Measurements from ENCODE around the gene RAB3IP. TPM values are rescaled to one million over a fixed set of nuclear protein-coding genes. Genes with fewer than 3 reads are reported as not detected.

RAB3IP gene
- total RNA-seq, 4 donors from 2014 or later: 24.1 to 38.4 (median 36.3) TPM

- H3K9me3 ChIP-seq: no peaks in the 10 kb centered on the region
- peak overlapping the region in 1 of 4 donors; percentile 23 for H3K27ac ChIP-seq
- in situ Hi-C loops (cut with MboI; ENCODE audit: low pct_ligation_motif_present in 1 of 4, low pct_unique_long_range_greater_than_20kb in 1 of 4, low sequenced_read_pairs in 3 of 4): no loop called here
- no peak overlapping the region for H3K4me3 ChIP-seq
- WGBS, 2 donors (ENCODE audit: low coverage in 1 of 2): 67% methylated on average over 1 of the region's 1 CpG; no CpG with 5 or more reads in 1 of the 2 donors
- DNase-seq: no peak
- H3K27me3 ChIP-seq: no peaks in the 10 kb centered on the region
- no peaks in the 10 kb centered on the region for H3K36me3 ChIP-seq
- H3K4me1 ChIP-seq: peaks cover 0 to 19% (median 7%) of the 10 kb centered on the region in 4 donors
- no peak for TF ChIP-seq POLR2AphosphoS5 (IDR thresholded peaks at IDR 0.05)
- no peak for TF ChIP-seq POLR2A (IDR thresholded peaks at IDR 0.05)
- TF ChIP-seq, protein P1, sequence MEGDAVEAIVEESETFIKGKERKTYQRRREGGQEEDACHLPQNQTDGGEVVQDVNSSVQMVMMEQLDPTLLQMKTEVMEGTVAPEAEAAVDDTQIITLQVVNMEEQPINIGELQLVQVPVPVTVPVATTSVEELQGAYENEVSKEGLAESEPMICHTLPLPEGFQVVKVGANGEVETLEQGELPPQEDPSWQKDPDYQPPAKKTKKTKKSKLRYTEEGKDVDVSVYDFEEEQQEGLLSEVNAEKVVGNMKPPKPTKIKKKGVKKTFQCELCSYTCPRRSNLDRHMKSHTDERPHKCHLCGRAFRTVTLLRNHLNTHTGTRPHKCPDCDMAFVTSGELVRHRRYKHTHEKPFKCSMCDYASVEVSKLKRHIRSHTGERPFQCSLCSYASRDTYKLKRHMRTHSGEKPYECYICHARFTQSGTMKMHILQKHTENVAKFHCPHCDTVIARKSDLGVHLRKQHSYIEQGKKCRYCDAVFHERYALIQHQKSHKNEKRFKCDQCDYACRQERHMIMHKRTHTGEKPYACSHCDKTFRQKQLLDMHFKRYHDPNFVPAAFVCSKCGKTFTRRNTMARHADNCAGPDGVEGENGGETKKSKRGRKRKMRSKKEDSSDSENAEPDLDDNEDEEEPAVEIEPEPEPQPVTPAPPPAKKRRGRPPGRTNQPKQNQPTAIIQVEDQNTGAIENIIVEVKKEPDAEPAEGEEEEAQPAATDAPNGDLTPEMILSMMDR (IDR thresholded peaks at IDR 0.05): no peak
- TF ChIP-seq EP300 (IDR thresholded peaks at IDR 0.05; ENCODE audit: low read depth): no peak
- intact Hi-C loops (cut with DNase I; ENCODE audit: low total_unique reads): no loop called here
These were observed 19.0 kb upstream of the RAB3IP start for GRCh38 chr12:69719336-69720316.

GRCh38 chr12:69720750-69721149 lies 17.9 kb upstream of the RAB3IP start:
- no peaks in the 10 kb centered on the region for H3K9me3 ChIP-seq
- 70 to 97% methylated on average over 2 to 3 of the region's 3 CpGs for WGBS, 2 donors (ENCODE audit: low coverage in 1 of 2)
- TF ChIP-seq POLR2AphosphoS5 (IDR thresholded peaks at IDR 0.05): no peak
- TF ChIP-seq, protein P1 (IDR thresholded peaks at IDR 0.05): no peak
- no peak for TF ChIP-seq EP300 (IDR thresholded peaks at IDR 0.05; ENCODE audit: low read depth)
- no peak for TF ChIP-seq POLR2A (IDR thresholded peaks at IDR 0.05)
- intact Hi-C loops (cut with DNase I; ENCODE audit: low total_unique reads) (no loop called here), in situ Hi-C loops (cut with MboI; ENCODE audit: low pct_ligation_motif_present in 1 of 4, low pct_unique_long_range_greater_than_20kb in 1 of 4, low sequenced_read_pairs in 3 of 4) (no loop called here)
- no peak overlapping the region for H3K4me3 ChIP-seq
- no peak overlapping the region for H3K27ac ChIP-seq
- no peak for DNase-seq
- H3K36me3 ChIP-seq: no peaks in the 10 kb centered on the region
- H3K27me3 ChIP-seq: no peaks in the 10 kb centered on the region
- peaks cover 0 to 19% (median 7%) of the 10 kb centered on the region in 4 donors for H3K4me1 ChIP-seq

DNA sequence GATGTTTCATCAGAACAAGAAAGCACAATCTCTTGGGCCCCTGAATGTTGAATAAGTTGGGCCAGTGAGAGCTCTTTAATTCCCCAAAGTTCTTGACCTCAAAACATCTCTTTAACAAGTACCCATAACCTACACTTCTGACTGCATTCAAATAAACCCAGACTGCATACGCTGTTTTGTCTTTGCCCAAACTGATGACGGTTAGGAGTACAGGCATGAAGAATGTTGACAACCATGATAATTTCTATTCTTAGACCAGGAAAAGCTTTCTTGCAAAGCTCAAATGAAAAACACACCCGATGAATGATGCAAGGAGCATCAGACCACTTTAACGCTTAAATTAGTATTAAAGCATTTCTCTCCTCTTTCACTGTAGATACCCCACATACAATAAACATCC lies 11.7 kb upstream of the RAB3IP start:
- no peak overlapping the region for H3K4me3 ChIP-seq
- WGBS, 2 donors (ENCODE audit: low coverage in 1 of 2): 90 to 98% methylated on average over 4 of the region's 4 CpGs
- in situ Hi-C loops (cut with MboI; ENCODE audit: low pct_ligation_motif_present in 1 of 4, low pct_unique_long_range_greater_than_20kb in 1 of 4, low sequenced_read_pairs in 3 of 4): no loop called here

DNA sequence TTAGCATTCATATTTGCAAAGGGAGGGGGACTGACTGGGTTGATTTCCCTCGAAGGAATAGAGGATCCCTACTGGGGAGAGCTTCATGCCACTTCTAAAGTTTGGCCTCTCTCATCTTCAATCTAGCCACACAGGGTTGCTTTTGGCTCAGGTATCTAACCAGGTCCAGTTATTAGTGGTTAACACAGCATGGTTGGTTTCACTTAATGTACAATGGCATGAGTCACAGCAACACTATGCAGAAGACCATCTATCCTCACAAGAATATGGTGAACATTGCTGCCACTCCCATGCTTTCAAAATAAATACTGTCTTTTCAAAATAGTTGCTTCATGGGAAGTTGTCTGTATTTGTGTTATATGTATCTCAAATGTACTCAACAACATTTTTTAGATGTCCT lies 6.6 kb upstream of the RAB3IP start:
- TF ChIP-seq POLR2AphosphoS5 (IDR thresholded peaks at IDR 0.05) (no peak), POLR2A (IDR thresholded peaks at IDR 0.05) (no peak)
- TF ChIP-seq, protein P1 (IDR thresholded peaks at IDR 0.05): no peak
- in situ Hi-C loops (cut with MboI; ENCODE audit: low pct_ligation_motif_present in 1 of 4, low pct_unique_long_range_greater_than_20kb in 1 of 4, low sequenced_read_pairs in 3 of 4): no loop called here
- H3K4me3 ChIP-seq: no peak overlapping the region
- intact Hi-C loops (cut with DNase I; ENCODE audit: low total_unique reads): no loop called here
- no peaks in the 10 kb centered on the region for H3K4me1 ChIP-seq
- WGBS, 2 donors (ENCODE audit: low coverage in 1 of 2): 46 to 100% methylated on average over 1 of the region's 1 CpG
- no peak for DNase-seq
- no peak overlapping the region for H3K27ac ChIP-seq
- H3K27me3 ChIP-seq: no peaks in the 10 kb centered on the region
- no peaks in the 10 kb centered on the region for H3K9me3 ChIP-seq
- no peaks in the 10 kb centered on the region for H3K36me3 ChIP-seq

More for the DNA sequence above, 11.7 kb upstream of the RAB3IP start:
- Histone ChIP-seq H3K27ac (no peak overlapping the region), H3K4me1 (no peaks in the 10 kb centered on the region), H3K9me3 (no peaks in the 10 kb centered on the region), H3K36me3 (no peaks in the 10 kb centered on the region), H3K27me3 (no peaks in the 10 kb centered on the region)
- intact Hi-C loops (cut with DNase I; ENCODE audit: low total_unique reads): no loop called here
- no peak for DNase-seq
- no peak for TF ChIP-seq EP300 (IDR thresholded peaks at IDR 0.05; ENCODE audit: low read depth)
- TF ChIP-seq POLR2A (IDR thresholded peaks at IDR 0.05): no peak
- TF ChIP-seq POLR2AphosphoS5 (IDR thresholded peaks at IDR 0.05): no peak
- TF ChIP-seq, protein P1 (IDR thresholded peaks at IDR 0.05): no peak
